Measurements from ENCODE around the gene HTN1.

GRCh38 chr4:70099206-70099605 is 49.0 kb downstream of the HTN1 start:
- TF ChIP-seq POLR2AphosphoS5 (IDR thresholded peaks at IDR 0.05; ENCODE audit: insufficient read depth in 1 of 2, low read depth in 1 of 2) (no peak), CTCF (IDR thresholded peaks at IDR 0.05) (no peak)

Data from vagina (tissue), 2 donors.